Neuron (in vitro differentiated cells): ENCODE results near the gene CCDC188.
"Not testable (repeated sequence)": the region's sequence is repeated elsewhere in the genome, so short reads cannot be mapped to it uniquely, and the experiment has no call there.

Experiments
- H2AFZ ChIP-seq: one replicate; pipeline ENCODE4 v1.6.1; 2013; ENCODE audit warnings: low read depth, mild to moderate bottlenecking, inconsistent platforms, low read length, moderate library complexity
- H3K27me3 ChIP-seq: one replicate; pipeline ENCODE4 v1.6.1; 2013; ENCODE audit warnings: low read length; ENCODE audit not compliant: insufficient read depth
- H3K36me3 ChIP-seq: one replicate; pipeline ENCODE4 v1.6.1; 2013; ENCODE audit warnings: low read length; ENCODE audit not compliant: insufficient read depth
- H3K4me1 ChIP-seq: one replicate; pipeline ENCODE4 v1.6.1; 2013; ENCODE audit warnings: low read length; ENCODE audit not compliant: insufficient read depth
- H3K4me3 ChIP-seq: 2 replicates; pipeline ENCODE4 v1.5.1; 2013; ENCODE audit warnings: mild to moderate bottlenecking, low read length, moderate library complexity
- H3K9me3 ChIP-seq: one replicate; pipeline ENCODE4 v1.6.1; 2013; ENCODE audit warnings: low read length

Gene CCDC188

GRCh38 chr22:20172141-20172613, 21.3 kb upstream of the CCDC188 start:
- Histone ChIP-seq H3K36me3 (no peaks in the 10 kb centered on the region), H3K4me1 (peaks cover 3% of the 10 kb centered on the region), H2AFZ (no peak overlapping the region), H3K4me3 (no peak overlapping the region), H3K9me3 (no peaks in the 10 kb centered on the region), H3K27me3 (peaks cover 10% of the 10 kb centered on the region)

- H3K36me3 ChIP-seq: no peaks in the 10 kb centered on the region
- H3K4me3 ChIP-seq: no peak overlapping the region
- no peaks in the 10 kb centered on the region for H3K9me3 ChIP-seq
- H3K4me1 ChIP-seq: no peaks in the 10 kb centered on the region
- no peak overlapping the region for H2AFZ ChIP-seq
- peaks cover 11% of the 10 kb centered on the region for H3K27me3 ChIP-seq
These were observed 20.7 kb upstream of the CCDC188 start for GRCh38 chr22:20171288-20172140.

GRCh38 chr22:20170170-20170569, 19.3 kb upstream of the CCDC188 start:
- Histone ChIP-seq H3K27me3 (peaks cover 14% of the 10 kb centered on the region), H3K9me3 (no peaks in the 10 kb centered on the region), H3K4me3 (no peak overlapping the region), H3K36me3 (no peaks in the 10 kb centered on the region), H3K4me1 (no peaks in the 10 kb centered on the region), H2AFZ (no peak overlapping the region)

- no peaks in the 10 kb centered on the region for H3K36me3 ChIP-seq
- no peaks in the 10 kb centered on the region for H3K9me3 ChIP-seq
- no peaks in the 10 kb centered on the region for H3K4me1 ChIP-seq
- H2AFZ ChIP-seq: no peak overlapping the region
- H3K4me3 ChIP-seq: no peak overlapping the region
- H3K27me3 ChIP-seq: peaks cover 14% of the 10 kb centered on the region
These were observed 18.5 kb upstream of the CCDC188 start for GRCh38 chr22:20169253-20169822.

GRCh38 chr22:20167643-20168322, 16.9 kb upstream of the CCDC188 start:
- no peaks in the 10 kb centered on the region for H3K9me3 ChIP-seq
- H3K4me3 ChIP-seq: no peak overlapping the region
- no peaks in the 10 kb centered on the region for H3K36me3 ChIP-seq
- no peaks in the 10 kb centered on the region for H3K4me1 ChIP-seq
- peaks cover 14% of the 10 kb centered on the region for H3K27me3 ChIP-seq
- H2AFZ ChIP-seq: no peak overlapping the region

GRCh38 chr22:20166703-20167102, 15.8 kb upstream of the CCDC188 start:
- H3K9me3 ChIP-seq: no peaks in the 10 kb centered on the region
- H3K4me3 ChIP-seq: no peak overlapping the region
- no peak overlapping the region for H2AFZ ChIP-seq
- no peaks in the 10 kb centered on the region for H3K36me3 ChIP-seq
- peaks cover 14% of the 10 kb centered on the region for H3K27me3 ChIP-seq
- H3K4me1 ChIP-seq: no peaks in the 10 kb centered on the region

GRCh38 chr22:20165913-20166312, 15.1 kb upstream of the CCDC188 start:
- H3K4me3 ChIP-seq: no peak overlapping the region
- no peaks in the 10 kb centered on the region for H3K9me3 ChIP-seq
- H2AFZ ChIP-seq: no peak overlapping the region
- no peaks in the 10 kb centered on the region for H3K4me1 ChIP-seq
- peaks cover 12% of the 10 kb centered on the region for H3K27me3 ChIP-seq
- no peaks in the 10 kb centered on the region for H3K36me3 ChIP-seq

- Histone ChIP-seq H2AFZ (no peak overlapping the region), H3K9me3 (no peaks in the 10 kb centered on the region), H3K27me3 (peaks cover 12% of the 10 kb centered on the region), H3K36me3 (no peaks in the 10 kb centered on the region), H3K4me3 (no peak overlapping the region), H3K4me1 (no peaks in the 10 kb centered on the region)
These were observed 14.6 kb upstream of the CCDC188 start for GRCh38 chr22:20165421-20165820.

- Histone ChIP-seq H3K4me3 (no peak overlapping the region), H2AFZ (no peak overlapping the region), H3K36me3 (no peaks in the 10 kb centered on the region), H3K27me3 (peaks cover 12% of the 10 kb centered on the region), H3K9me3 (no peaks in the 10 kb centered on the region), H3K4me1 (no peaks in the 10 kb centered on the region)
These were observed 14.0 kb upstream of the CCDC188 start for GRCh38 chr22:20164863-20165262.

- Histone ChIP-seq H2AFZ (no peak overlapping the region), H3K4me3 (no peak overlapping the region), H3K9me3 (no peaks in the 10 kb centered on the region), H3K4me1 (peaks cover 29% of the 10 kb centered on the region), H3K27me3 (no peaks in the 10 kb centered on the region), H3K36me3 (no peaks in the 10 kb centered on the region)
These were observed 9.2 kb upstream of the CCDC188 start for GRCh38 chr22:20160041-20160440.

GRCh38 chr22:20159531-20159930, 8.7 kb upstream of the CCDC188 start:
- H3K4me1 ChIP-seq: peaks cover 34% of the 10 kb centered on the region
- not testable (repeated sequence) for H2AFZ ChIP-seq, H3K36me3 ChIP-seq, H3K9me3 ChIP-seq, H3K4me3 ChIP-seq, H3K27me3 ChIP-seq

GRCh38 chr22:20159076-20159475, 8.2 kb upstream of the CCDC188 start:
- Histone ChIP-seq H3K4me1 (peaks cover 39% of the 10 kb centered on the region), H3K9me3 (no peaks in the 10 kb centered on the region), H2AFZ (no peak overlapping the region), H3K27me3 (no peaks in the 10 kb centered on the region), H3K36me3 (no peaks in the 10 kb centered on the region), H3K4me3 (no peak overlapping the region)

- Histone ChIP-seq H3K4me3 (no peak overlapping the region), H3K27me3 (no peaks in the 10 kb centered on the region), H3K36me3 (no peaks in the 10 kb centered on the region), H2AFZ (no peak overlapping the region), H3K9me3 (no peaks in the 10 kb centered on the region), H3K4me1 (peaks cover 42% of the 10 kb centered on the region)
These were observed 7.7 kb upstream of the CCDC188 start for GRCh38 chr22:20158391-20159036.
